HEK293 (cell line): ENCODE measurements around the gene CD44.

Experiments used
- CTCF ChIA-PET: fragments of 350-600 bp; formaldehyde crosslinking; extraction: SDS; loops from one replicate; lab custom pipeline; 2021; ENCODE audit warnings: antibody characterized with exemption; lab: Yijun Ruan, JAX
- POLR2A ChIA-PET: fragments of 300-600 bp; formaldehyde crosslinking; extraction: SDS; loops from one replicate; lab custom pipeline; 2020; ENCODE audit warnings: antibody characterized with exemption, inconsistent platforms; lab: Yijun Ruan, JAX
- H3K27ac ChIP-seq: fragments of 200-500 bp; sonication (Bioruptor generic); 2 replicates; pipeline ENCODE4 v1.5.1; 2014; ENCODE audit warnings: low read depth, low read length, control low read depth, inconsistent platforms; ENCODE audit errors: extremely low read depth
- H3K36me3 ChIP-seq, 2 experiments: fragments of 200-500 bp in 1 of 2; sonication (Bioruptor generic) in 1 of 2; 1 replicate in 1 of 2; 2 replicates in 1 of 2; pipeline ENCODE4 v1.5.1; 2014 to 2017; ENCODE audit warnings: inconsistent platforms in 2 of 2, low read length in 2 of 2; ENCODE audit not compliant: control insufficient read depth in 2 of 2, insufficient read depth in 1 of 2
- H3K4me1 ChIP-seq: fragments of 200-500 bp; sonication (Bioruptor generic); 2 replicates; pipeline ENCODE4 v1.5.1; 2014; ENCODE audit warnings: mild to moderate bottlenecking, low read length, inconsistent platforms; ENCODE audit not compliant: control insufficient read depth, insufficient read depth
- H3K4me3 ChIP-seq: 2 replicates; pipeline ENCODE4 v1.5.1; 2011; ENCODE audit warnings: low read depth, mild to moderate bottlenecking, control low read depth, low read length, moderate library complexity
- H3K9me3 ChIP-seq: fragments of 200-500 bp; sonication (Bioruptor generic); 2 replicates; pipeline ENCODE4 v1.5.1; 2014; ENCODE audit warnings: low read depth, low read length, inconsistent platforms; ENCODE audit not compliant: control insufficient read depth, insufficient read depth
- ATF2 ChIP-seq: fragments of 450-650 bp; formaldehyde crosslinking; IDR thresholded peaks from 2 replicates; pipeline ENCODE4 v1.5.1; 2016; ENCODE audit warnings: missing biosample characterization, missing genetic modification characterization, low read depth
- CTCF ChIP-seq: fragments of 450-650 bp; formaldehyde crosslinking; IDR thresholded peaks from 2 replicates; pipeline ENCODE4 v1.5.1; 2016; ENCODE audit warnings: missing biosample characterization, missing genetic modification characterization
- GLIS2 ChIP-seq: fragments of 450-650 bp; formaldehyde crosslinking; IDR thresholded peaks from 2 replicates; pipeline ENCODE4 v1.5.1; 2016; ENCODE audit warnings: missing biosample characterization, missing genetic modification characterization
- MZF1 ChIP-seq: fragments of 450-650 bp; formaldehyde crosslinking; IDR thresholded peaks from 2 replicates; pipeline ENCODE4 v1.5.1; 2017; ENCODE audit warnings: missing biosample characterization, missing genetic modification characterization, borderline replicate concordance
- ZBTB11 ChIP-seq: fragments of 450-650 bp; formaldehyde crosslinking; conservative IDR thresholded peaks from 2 replicates; pipeline ENCODE4 v1.5.1; 2016; ENCODE audit warnings: low read depth, missing biosample characterization, missing genetic modification characterization
- ZBTB21 ChIP-seq: fragments of 450-650 bp; formaldehyde crosslinking; IDR thresholded peaks from 2 replicates; pipeline ENCODE4 v1.5.1; 2017; ENCODE audit warnings: missing biosample characterization, missing genetic modification characterization
- ZFHX2 ChIP-seq: fragments of 450-650 bp; formaldehyde crosslinking; conservative IDR thresholded peaks from 2 replicates; pipeline ENCODE4 v1.5.1; 2016; ENCODE audit warnings: missing biosample characterization, missing genetic modification characterization
- ZFP41 ChIP-seq: fragments of 450-650 bp; formaldehyde crosslinking; IDR thresholded peaks from 2 replicates; pipeline ENCODE4 v1.5.1; 2016; ENCODE audit warnings: missing biosample characterization, missing genetic modification characterization, borderline replicate concordance
- ZNF114 ChIP-seq: fragments of 450-650 bp; formaldehyde crosslinking; IDR thresholded peaks from 2 replicates; pipeline ENCODE4 v1.5.0; 2017; ENCODE audit warnings: missing biosample characterization, missing genetic modification characterization
- ZNF132 ChIP-seq: fragments of 450-650 bp; formaldehyde crosslinking; IDR thresholded peaks from 2 replicates; pipeline ENCODE4 v1.5.1; 2017; ENCODE audit warnings: missing biosample characterization, missing genetic modification characterization, borderline replicate concordance
- ZNF18 ChIP-seq: fragments of 450-650 bp; formaldehyde crosslinking; IDR thresholded peaks from 2 replicates; pipeline ENCODE4 v1.5.1; 2016; ENCODE audit warnings: missing biosample characterization, missing genetic modification characterization
- ZNF184 ChIP-seq: fragments of 450-650 bp; IDR thresholded peaks from 2 replicates; pipeline ENCODE4 v1.5.1; 2018; ENCODE audit warnings: missing biosample characterization, mild to moderate bottlenecking, missing genetic modification characterization
- ZNF324 ChIP-seq: fragments of 450-650 bp; formaldehyde crosslinking; IDR thresholded peaks from 2 replicates; pipeline ENCODE4 v1.5.1; 2016; ENCODE audit warnings: missing biosample characterization, missing genetic modification characterization
- ZNF366 ChIP-seq: fragments of 450-650 bp; formaldehyde crosslinking; conservative IDR thresholded peaks from 2 replicates; pipeline ENCODE4 v1.5.1; 2016; ENCODE audit warnings: missing biosample characterization, missing genetic modification characterization
- ZNF48 ChIP-seq: fragments of 450-650 bp; formaldehyde crosslinking; IDR thresholded peaks from 2 replicates; pipeline ENCODE4 v1.5.1; 2016; ENCODE audit warnings: missing biosample characterization, missing genetic modification characterization
- ZNF501 ChIP-seq: fragments of 450-650 bp; formaldehyde crosslinking; IDR thresholded peaks from 2 replicates; pipeline ENCODE4 v1.5.1; 2016; ENCODE audit warnings: missing biosample characterization, missing genetic modification characterization
- ZNF518A ChIP-seq: fragments of 450-650 bp; formaldehyde crosslinking; conservative IDR thresholded peaks from 2 replicates; pipeline ENCODE4 v1.5.1; 2016; ENCODE audit warnings: low read depth, missing biosample characterization, missing genetic modification characterization
- ZNF548 ChIP-seq: fragments of 450-650 bp; formaldehyde crosslinking; IDR thresholded peaks from 2 replicates; pipeline ENCODE4 v1.5.1; 2016; ENCODE audit warnings: missing biosample characterization, missing genetic modification characterization
- ZNF555 ChIP-seq: fragments of 450-650 bp; formaldehyde crosslinking; conservative IDR thresholded peaks from 2 replicates; pipeline ENCODE4 v1.5.1; 2017; ENCODE audit warnings: missing biosample characterization, mild to moderate bottlenecking, missing genetic modification characterization, inconsistent platforms
- ZNF571 ChIP-seq: fragments of 450-650 bp; formaldehyde crosslinking; IDR thresholded peaks from 2 replicates; pipeline ENCODE4 v1.5.0; 2017; ENCODE audit warnings: missing biosample characterization, missing genetic modification characterization
- ZNF600 ChIP-seq: fragments of 450-650 bp; formaldehyde crosslinking; IDR thresholded peaks from 2 replicates; pipeline ENCODE4 v1.5.1; 2016; ENCODE audit warnings: missing biosample characterization, missing genetic modification characterization
- ZNF624 ChIP-seq: fragments of 450-650 bp; formaldehyde crosslinking; IDR thresholded peaks from 2 replicates; pipeline ENCODE4 v1.5.1; 2017; ENCODE audit warnings: missing biosample characterization, missing genetic modification characterization
- ZNF707 ChIP-seq: fragments of 450-650 bp; formaldehyde crosslinking; IDR thresholded peaks from 2 replicates; pipeline ENCODE4 v1.5.1; 2016; ENCODE audit warnings: missing biosample characterization, missing genetic modification characterization

Gene CD44

GRCh38 chr11:35118906-35119305, 20.1 kb upstream of the CD44 start:
- Histone ChIP-seq H3K4me3 (no peak overlapping the region), H3K4me1 (no peaks in the 10 kb centered on the region), H3K36me3 (no peaks in the 10 kb centered on the region), H3K9me3 (no peaks in the 10 kb centered on the region), H3K27ac (no peak overlapping the region)
- ChIA-PET POLR2A (no interaction called here), CTCF (interaction anchor here (0.6 to 1.1 kb wide), 2 partner anchors 187 to 331 kb away, joined by 3 read pairs; no protein-coding TSS in a partner anchor)
- TF ChIP-seq MZF1 (tag by site-specific recombination) (no peak), ZNF707 (tag by site-specific recombination) (no peak), ATF2 (no peak), ZBTB11 (tag by site-specific recombination) (no peak), ZNF501 (tag by site-specific recombination) (no peak), ZNF114 (tag by site-specific recombination) (no peak), ZNF18 (no peak), ZNF555 (tag by site-specific recombination) (no peak), ZNF132 (tag by site-specific recombination) (no peak), ZNF624 (tag by site-specific recombination) (no peak)

GRCh38 chr11:35121326-35121865, 17.6 kb upstream of the CD44 start:
- POLR2A ChIA-PET, result no interaction called here
- Histone ChIP-seq H3K4me3 (no peak overlapping the region), H3K27ac (no peak overlapping the region), H3K4me1 (no peaks in the 10 kb centered on the region), H3K36me3 (no peaks in the 10 kb centered on the region), H3K9me3 (no peaks in the 10 kb centered on the region)
- CTCF ChIA-PET, result no interaction called here
- TF ChIP-seq ZBTB21 (tag by site-specific recombination), result no peak
- no peak for TF ChIP-seq ZNF324 (tag by site-specific recombination)
- TF ChIP-seq ZNF548 (tag by site-specific recombination), result no peak
- TF ChIP-seq ZNF600 (tag by site-specific recombination), result no peak
- no peak for TF ChIP-seq ZFHX2 (tag by site-specific recombination)
- no peak for TF ChIP-seq ZNF366 (tag by site-specific recombination)
- no peak for TF ChIP-seq CTCF (tag by site-specific recombination)
- no peak for TF ChIP-seq GLIS2 (tag by site-specific recombination)
- TF ChIP-seq ZFP41, result no peak
- no peak for TF ChIP-seq ZNF571
- TF ChIP-seq ZNF184, result no peak
- no peak for TF ChIP-seq ZNF48 (tag by site-specific recombination)
- no peak for TF ChIP-seq ZNF518A (tag by site-specific recombination)
- no peak for TF ChIP-seq ZNF707 (tag by site-specific recombination)
